ENCODE measurements around the gene AACS. TPM values are rescaled to one million over a fixed set of nuclear protein-coding genes. Genes with fewer than 3 reads are reported as not detected.
"Not testable (repeated sequence)": the region's sequence is repeated elsewhere in the genome, so short reads cannot be mapped to it uniquely, and the experiment has no call there.

Gene AACS
- total and polyA plus RNA-seq, 2 of the 13 experiments (the other 11 are each of a cell fraction or from before 2014, with no cell fraction given) = 23.3 to 28.8 TPM

DNA sequence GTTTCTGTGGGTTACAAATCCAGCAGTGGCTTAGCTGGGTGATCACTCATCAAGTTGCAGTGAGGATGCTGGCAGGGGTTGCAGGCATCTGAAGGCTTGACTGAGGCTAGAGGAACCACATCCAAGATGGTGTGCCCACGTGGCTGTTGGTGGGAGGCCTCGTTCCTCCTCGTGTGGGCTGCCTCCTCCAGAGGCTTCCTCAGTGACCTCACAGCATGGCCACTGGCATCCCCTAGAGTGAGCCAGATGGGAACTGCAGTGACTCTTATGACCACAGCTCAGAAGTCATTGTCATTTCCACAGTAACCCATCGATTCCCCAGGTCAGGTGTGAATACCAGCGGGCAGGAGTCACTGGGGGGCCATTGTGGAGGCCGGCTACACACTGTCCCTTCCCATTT is 17.8 kb downstream of the AACS start (continued):
- TF ChIP-seq GATAD1 (CRISPR knock-in tag; IDR thresholded peaks at IDR 0.05) = no peak
- TF ChIP-seq ASH2L (IDR thresholded peaks at IDR 0.05; ENCODE audit: insufficient read length, low read depth, low read length) = no peak
- TF ChIP-seq, protein P1, sequence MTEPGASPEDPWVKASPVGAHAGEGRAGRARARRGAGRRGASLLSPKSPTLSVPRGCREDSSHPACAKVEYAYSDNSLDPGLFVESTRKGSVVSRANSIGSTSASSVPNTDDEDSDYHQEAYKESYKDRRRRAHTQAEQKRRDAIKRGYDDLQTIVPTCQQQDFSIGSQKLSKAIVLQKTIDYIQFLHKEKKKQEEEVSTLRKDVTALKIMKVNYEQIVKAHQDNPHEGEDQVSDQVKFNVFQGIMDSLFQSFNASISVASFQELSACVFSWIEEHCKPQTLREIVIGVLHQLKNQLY (CRISPR knock-in tag; IDR thresholded peaks at IDR 0.05) = no peak
- TF ChIP-seq ZNF556 (CRISPR knock-in tag; IDR thresholded peaks at IDR 0.05; ENCODE audit: borderline replicate concordance) = no peak
- no peak for TF ChIP-seq ZNF724P (CRISPR knock-in tag; IDR thresholded peaks at IDR 0.05; ENCODE audit: borderline replicate concordance)
- TF ChIP-seq, protein P2, sequence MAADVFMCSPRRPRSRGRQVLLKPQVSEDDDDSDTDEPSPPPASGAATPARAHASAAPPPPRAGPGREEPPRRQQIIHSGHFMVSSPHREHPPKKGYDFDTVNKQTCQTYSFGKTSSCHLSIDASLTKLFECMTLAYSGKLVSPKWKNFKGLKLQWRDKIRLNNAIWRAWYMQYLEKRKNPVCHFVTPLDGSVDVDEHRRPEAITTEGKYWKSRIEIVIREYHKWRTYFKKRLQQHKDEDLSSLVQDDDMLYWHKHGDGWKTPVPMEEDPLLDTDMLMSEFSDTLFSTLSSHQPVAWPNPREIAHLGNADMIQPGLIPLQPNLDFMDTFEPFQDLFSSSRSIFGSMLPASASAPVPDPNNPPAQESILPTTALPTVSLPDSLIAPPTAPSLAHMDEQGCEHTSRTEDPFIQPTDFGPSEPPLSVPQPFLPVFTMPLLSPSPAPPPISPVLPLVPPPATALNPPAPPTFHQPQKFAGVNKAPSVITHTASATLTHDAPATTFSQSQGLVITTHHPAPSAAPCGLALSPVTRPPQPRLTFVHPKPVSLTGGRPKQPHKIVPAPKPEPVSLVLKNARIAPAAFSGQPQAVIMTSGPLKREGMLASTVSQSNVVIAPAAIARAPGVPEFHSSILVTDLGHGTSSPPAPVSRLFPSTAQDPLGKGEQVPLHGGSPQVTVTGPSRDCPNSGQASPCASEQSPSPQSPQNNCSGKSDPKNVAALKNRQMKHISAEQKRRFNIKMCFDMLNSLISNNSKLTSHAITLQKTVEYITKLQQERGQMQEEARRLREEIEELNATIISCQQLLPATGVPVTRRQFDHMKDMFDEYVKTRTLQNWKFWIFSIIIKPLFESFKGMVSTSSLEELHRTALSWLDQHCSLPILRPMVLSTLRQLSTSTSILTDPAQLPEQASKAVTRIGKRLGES (CRISPR knock-in tag; IDR thresholded peaks at IDR 0.05; ENCODE audit: borderline replicate concordance) = no peak
- TF ChIP-seq GTF2F1 (IDR thresholded peaks at IDR 0.05; ENCODE audit: low read length) = no peak

GRCh38 chr12:125088199-125088598 is 23.0 kb downstream of the AACS start:
- H3K9ac ChIP-seq (ENCODE audit: insufficient read depth, low read depth, low read length); POLR2A ChIA-PET; H2AFZ ChIP-seq (ENCODE audit: low read length); intact Hi-C loops (cut with micrococcal nuclease; ENCODE audit: unreplicated experiment); CTCF ChIA-PET (ENCODE audit: low intra/inter-chr PET ratio, low total read pairs); H3K79me2 ChIP-seq (ENCODE audit: insufficient read depth, low read length); H3K27me3 ChIP-seq (ENCODE audit: control insufficient read depth in 1 of 2, insufficient read depth in 2 of 2, low read length in 2 of 2); H4K20me1 ChIP-seq (ENCODE audit: insufficient read depth, low read length); ATAC-seq; H3K4me2 ChIP-seq (ENCODE audit: low read depth, low read length); H3K27ac ChIP-seq (ENCODE audit: extremely low read length, insufficient read depth, low read length); H3K9me3 ChIP-seq (ENCODE audit: low read length); DNase-seq (ENCODE audit: low spot score); FAIRE-seq; H3K4me3 ChIP-seq (replicated peaks in 1 of 3; ENCODE audit: insufficient read depth in 1 of 3, low read depth in 2 of 3, low read length in 3 of 3); BruUV-seq (replicated peaks); in situ Hi-C loops (cut with HindIII; ENCODE audit: extremely low pct_ligation_motif_present, low pct_unique_long_range_greater_than_20kb): not testable (repeated sequence)
- peak; percentile 72 for TF ChIP-seq ZNF121 (CRISPR knock-in tag; IDR thresholded peaks at IDR 0.05)
- peaks cover 29% of the 10 kb centered on the region for H3K4me1 ChIP-seq (ENCODE audit: insufficient read depth, low read length)
- H3K36me3 ChIP-seq (replicated peaks in 1 of 2; ENCODE audit: control insufficient read depth in 1 of 2, insufficient read depth in 2 of 2, low read length in 2 of 2) = peaks cover 27 to 55% of the 10 kb centered on the region in 2 experiments; a peak in 4 of 5 replicates
- 77% methylated on average over 6 of the region's 6 CpGs for WGBS (ENCODE audit: low lambda C conversion rate)
